Gastrocnemius medialis (tissue), 4 donors: ENCODE results near the gene WTAP. TPM values are rescaled to one million over a fixed set of nuclear protein-coding genes. Genes with fewer than 3 reads are reported as not detected.
"Not testable (repeated sequence)": the region's sequence is repeated elsewhere in the genome, so short reads cannot be mapped to it uniquely, and the experiment has no call there.

Source experiments
- ATAC-seq, 2 donors: fragments of 150-250 bp; one replicate each; pipeline ENCODE4 v1.9.1; 2016
- DNase-seq, 2 donors: peaks; one replicate each; pipeline ENCODE4 v3.0.0-alpha.2; 2019
- H3K27ac ChIP-seq, 4 donors: fragments of 200-600 bp; sonication (generic); 1 replicate in 1 of 4; 2 replicates in 3 of 4; pipeline ENCODE4 v1.5.1; 2016 to 2018; ENCODE audit warnings: mild to moderate bottlenecking in 2 of 4, moderate library complexity in 1 of 4
- H3K27me3 ChIP-seq, 3 donors: fragments of 200-600 bp; sonication (generic) in 2 of 3; 1 replicate in 1 of 3; 2 replicates in 2 of 3; pipeline versions ENCODE4 v1.5.1 to v1.6.0; 2016 to 2019; ENCODE audit warnings: mild to moderate bottlenecking in 1 of 3, moderate library complexity in 1 of 3
- H3K36me3 ChIP-seq, 2 donors: fragments of 200-600 bp; sonication (generic) in 1 of 2; one replicate each; pipeline ENCODE4 v1.5.1; 2017 to 2018
- H3K4me1 ChIP-seq, 2 donors: fragments of 200-600 bp; sonication (generic) in 1 of 2; one replicate each; pipeline ENCODE4 v1.5.1; 2016 to 2017; ENCODE audit warnings: mild to moderate bottlenecking in 2 of 2
- H3K4me3 ChIP-seq, 4 donors: fragments of 200-600 bp; sonication (generic) in 3 of 4; 1 replicate in 1 of 4; 2 replicates in 3 of 4; pipeline ENCODE4 v1.5.1; 2016 to 2019; ENCODE audit warnings: mild to moderate bottlenecking in 2 of 4
- H3K9me3 ChIP-seq, 3 donors: fragments of 200-600 bp; sonication (generic) in 2 of 3; 1 replicate in 1 of 3; 2 replicates in 2 of 3; pipeline ENCODE4 v1.5.1; 2016 to 2019
- POLR2A ChIP-seq, 2 donors: fragments of 450-650 bp; IDR thresholded peaks; one replicate each; pipeline ENCODE4 v1.6.1; 2017; ENCODE audit warnings: antibody characterized with exemption in 2 of 2, mild to moderate bottlenecking in 2 of 2, moderate library complexity in 2 of 2
- in situ Hi-C, 4 donors: fragments of 200-750 bp; cut with MboI; loops; one replicate each; pipeline versions ENCODE4 v1.15.0 to v1.8.0; 2017; ENCODE audit warnings: low sequenced_read_pairs in 4 of 4
- intact Hi-C: fragments of 100-400 bp; cut with DNase I; formaldehyde crosslinking; loops from one replicate; pipeline ENCODE4 v1.15.1; 2023; ENCODE audit warnings: low total_unique reads
- total RNA-seq, 4 donors: library from RNA; depleted of rRNA; stranded (reverse); fragments of >200 nt; gene quantifications; one replicate each; pipeline versions ENCODE4 v1.1.0 to v1.2.3, GENCODE V29; 2016
- TF ChIP-seq, protein P1 (sequence below), 5 experiments: fragments of 450-650 bp in 3 of 5; fragments of 200-600 bp in 2 of 5; sonication (generic) in 2 of 5; IDR thresholded peaks in 4 of 5; conservative IDR thresholded peaks in 1 of 5; 1 replicate in 4 of 5; 2 replicates in 1 of 5; pipeline ENCODE4 v1.5.1; 2016 to 2019; ENCODE audit warnings: antibody characterized with exemption in 5 of 5, mild to moderate bottlenecking in 3 of 5, moderate library complexity in 3 of 5

Gene WTAP
- total RNA-seq, 4 donors from 2014 or later, result 147 to 238 (median 193) TPM

DNA sequence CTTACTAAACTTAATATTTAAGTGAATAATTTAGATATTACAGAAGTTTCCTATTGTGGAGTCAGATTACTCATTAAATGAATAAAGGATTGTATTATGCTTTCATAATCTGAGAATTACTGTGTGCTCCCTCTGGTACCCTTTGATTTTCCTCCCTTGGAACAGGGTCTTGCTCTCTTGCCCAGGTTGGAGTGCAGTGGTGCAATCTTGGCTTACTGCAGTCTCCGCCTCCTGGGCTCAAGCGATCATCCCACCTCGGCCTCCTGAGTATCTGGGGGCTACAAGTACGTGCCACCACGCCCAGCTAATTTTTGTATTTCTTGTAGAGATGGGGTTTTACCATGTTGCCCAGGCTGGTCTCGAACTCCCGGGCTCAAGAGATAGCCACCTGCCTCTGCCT is 9.6 kb downstream of the WTAP start:
- peaks cover 38 to 41% of the 10 kb centered on the region in 2 donors for H3K4me1 ChIP-seq

DNA sequence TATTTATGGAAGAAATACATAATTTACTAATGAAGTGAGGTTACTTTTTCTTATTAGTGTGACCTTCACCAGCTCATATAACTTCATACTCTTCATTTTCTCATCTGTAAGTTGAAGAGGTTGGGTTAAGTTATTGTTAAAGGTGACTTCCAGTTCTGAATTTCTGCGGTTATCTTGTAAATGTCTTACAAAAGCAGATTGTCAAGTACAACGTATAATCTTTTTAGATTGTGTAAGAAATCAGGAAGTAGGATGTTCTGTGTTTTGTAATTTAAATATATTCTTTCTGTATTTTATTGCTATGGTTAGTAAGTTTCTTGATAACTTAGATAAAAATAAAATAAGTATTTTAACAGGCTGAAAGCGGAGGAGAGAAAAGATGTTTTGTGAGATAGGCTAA is 12.0 kb downstream of the WTAP start:
- Histone ChIP-seq H3K4me3 (no peak overlapping the region), H3K36me3 (peaks cover 4 to 61% of the 10 kb centered on the region in 2 donors), H3K27ac (no peak overlapping the region), H3K27me3 (no peaks in the 10 kb centered on the region), H3K9me3 (no peaks in the 10 kb centered on the region), H3K4me1 (peaks cover 21 to 28% of the 10 kb centered on the region in 2 donors)
- in situ Hi-C loops (no loop called here), intact Hi-C loops (no loop called here)
- TF ChIP-seq POLR2A (IDR thresholded peaks at IDR 0.05), result no peak
- TF ChIP-seq, protein P1, sequence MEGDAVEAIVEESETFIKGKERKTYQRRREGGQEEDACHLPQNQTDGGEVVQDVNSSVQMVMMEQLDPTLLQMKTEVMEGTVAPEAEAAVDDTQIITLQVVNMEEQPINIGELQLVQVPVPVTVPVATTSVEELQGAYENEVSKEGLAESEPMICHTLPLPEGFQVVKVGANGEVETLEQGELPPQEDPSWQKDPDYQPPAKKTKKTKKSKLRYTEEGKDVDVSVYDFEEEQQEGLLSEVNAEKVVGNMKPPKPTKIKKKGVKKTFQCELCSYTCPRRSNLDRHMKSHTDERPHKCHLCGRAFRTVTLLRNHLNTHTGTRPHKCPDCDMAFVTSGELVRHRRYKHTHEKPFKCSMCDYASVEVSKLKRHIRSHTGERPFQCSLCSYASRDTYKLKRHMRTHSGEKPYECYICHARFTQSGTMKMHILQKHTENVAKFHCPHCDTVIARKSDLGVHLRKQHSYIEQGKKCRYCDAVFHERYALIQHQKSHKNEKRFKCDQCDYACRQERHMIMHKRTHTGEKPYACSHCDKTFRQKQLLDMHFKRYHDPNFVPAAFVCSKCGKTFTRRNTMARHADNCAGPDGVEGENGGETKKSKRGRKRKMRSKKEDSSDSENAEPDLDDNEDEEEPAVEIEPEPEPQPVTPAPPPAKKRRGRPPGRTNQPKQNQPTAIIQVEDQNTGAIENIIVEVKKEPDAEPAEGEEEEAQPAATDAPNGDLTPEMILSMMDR (IDR thresholded peaks at IDR 0.05 in 4 of 5, conservative IDR thresholded peaks at IDR 0.05 in 1 of 5), result no peak
- ATAC-seq (no peak), DNase-seq (no peak)

More for the DNA sequence above, 9.6 kb downstream of the WTAP start:
- no peak overlapping the region for H3K4me3 ChIP-seq
- H3K27me3 ChIP-seq, result no peaks in the 10 kb centered on the region
- no peaks in the 10 kb centered on the region for H3K9me3 ChIP-seq
- no peak for DNase-seq
- ATAC-seq, result no peak
- intact Hi-C loops, result no loop called here
- TF ChIP-seq, protein P1 (IDR thresholded peaks at IDR 0.05 in 4 of 5, conservative IDR thresholded peaks at IDR 0.05 in 1 of 5), result no peak
- no peak for TF ChIP-seq POLR2A (IDR thresholded peaks at IDR 0.05)
- H3K36me3 ChIP-seq, result peaks cover 0 to 36% of the 10 kb centered on the region in 2 donors
- no peak overlapping the region for H3K27ac ChIP-seq
- in situ Hi-C loops, result no loop called here

DNA sequence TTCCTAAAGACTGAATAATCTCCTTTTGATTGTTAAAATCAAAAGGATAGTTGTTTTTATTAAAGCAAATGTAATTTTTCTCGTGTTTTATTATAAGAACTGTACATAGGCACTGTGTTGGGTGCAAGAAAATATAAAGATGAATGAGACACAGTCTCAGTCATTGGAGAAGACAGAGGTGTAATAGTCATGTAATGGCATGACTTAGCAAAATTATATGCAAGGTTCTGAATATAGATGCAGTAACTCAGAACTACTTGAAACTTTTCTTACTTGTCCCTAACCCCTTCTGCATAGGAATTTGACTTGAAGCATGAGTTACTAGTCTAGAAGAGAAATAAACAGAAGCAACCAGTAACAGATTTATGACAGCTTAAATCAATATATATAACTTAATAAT is 14.9 kb downstream of the WTAP start:
- TF ChIP-seq POLR2A (IDR thresholded peaks at IDR 0.05), result no peak
- TF ChIP-seq, protein P1 (IDR thresholded peaks at IDR 0.05 in 4 of 5, conservative IDR thresholded peaks at IDR 0.05 in 1 of 5), result no peak
- Histone ChIP-seq H3K9me3 (no peaks in the 10 kb centered on the region), H3K27me3 (no peaks in the 10 kb centered on the region), H3K4me1 (peaks cover 0 to 13% of the 10 kb centered on the region in 2 donors), H3K27ac (peak overlapping the region in 3 of 4 donors; percentile 7 to 42 (median 38)), H3K36me3 (peaks cover 10 to 83% of the 10 kb centered on the region in 2 donors), H3K4me3 (no peak overlapping the region)
- in situ Hi-C loops, result loop anchor here (10.0 kb wide), 1 partner anchor 57 kb away; no protein-coding TSS in a partner anchor
- intact Hi-C loops, result loop anchor here (2.0 kb wide), 1 partner anchor 19 kb away; no protein-coding TSS in a partner anchor
- ATAC-seq (peak in 1 of 2 donors; percentile 36), DNase-seq (no peak)

DNA sequence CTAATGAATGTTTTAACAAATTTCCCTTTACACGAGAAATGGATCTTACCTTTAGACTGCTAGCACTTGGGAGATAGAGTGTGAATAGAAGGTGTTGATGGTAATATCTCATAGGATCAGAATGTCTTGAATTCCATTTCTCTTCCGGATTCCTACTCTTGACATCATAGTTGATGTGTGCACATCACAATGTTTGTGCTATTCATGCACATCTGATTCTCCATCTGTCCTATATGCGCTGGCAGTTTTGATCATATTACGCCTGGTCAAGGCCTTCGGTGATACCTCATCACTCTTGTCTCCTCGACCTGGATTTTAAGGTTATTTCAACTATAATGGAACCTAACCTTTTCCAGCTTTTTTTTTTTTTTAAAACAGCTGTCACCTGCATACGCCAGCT is 17.8 kb downstream of the WTAP start:
- intact Hi-C loops (no loop called here), in situ Hi-C loops (loop anchor here (5.0 to 10.0 kb wide), 2 partner anchors 37 to 60 kb away; no protein-coding TSS in a partner anchor)
- DNase-seq (no peak), ATAC-seq (no peak)
- Histone ChIP-seq H3K27me3 (no peaks in the 10 kb centered on the region), H3K4me1 (no peaks in the 10 kb centered on the region), H3K36me3 (peaks cover 10 to 100% of the 10 kb centered on the region in 2 donors), H3K9me3 (no peaks in the 10 kb centered on the region), H3K27ac (no peak overlapping the region), H3K4me3 (no peak overlapping the region)
- no peak for TF ChIP-seq POLR2A (IDR thresholded peaks at IDR 0.05)

DNA sequence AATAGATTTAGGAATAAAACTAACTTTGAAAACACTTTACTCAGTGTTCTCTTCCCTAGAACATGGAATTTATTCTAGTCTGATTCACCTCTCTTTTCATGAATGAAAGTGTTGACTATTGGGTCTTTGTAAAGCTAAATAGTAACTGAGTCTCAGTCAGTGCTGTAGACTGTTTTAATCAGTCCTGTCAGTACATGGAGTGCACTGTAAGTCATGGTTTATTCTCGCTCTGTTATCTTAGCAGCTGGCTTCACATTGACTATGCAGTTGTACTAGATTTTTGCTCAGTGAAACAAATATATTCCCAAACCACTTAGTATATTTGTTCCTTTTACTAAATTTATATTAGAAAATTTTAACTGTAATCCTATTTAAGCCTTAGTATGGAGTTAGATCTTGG is 19.5 kb downstream of the WTAP start:
- ATAC-seq, result no peak
- Histone ChIP-seq H3K27me3 (no peaks in the 10 kb centered on the region), H3K36me3 (peaks cover 10 to 97% of the 10 kb centered on the region in 2 donors), H3K27ac (no peak overlapping the region), H3K4me3 (no peak overlapping the region), H3K9me3 (no peaks in the 10 kb centered on the region), H3K4me1 (no peaks in the 10 kb centered on the region)
- intact Hi-C loops, result no loop called here
- TF ChIP-seq, protein P1 (IDR thresholded peaks at IDR 0.05 in 4 of 5, conservative IDR thresholded peaks at IDR 0.05 in 1 of 5), result no peak
- no peak for TF ChIP-seq POLR2A (IDR thresholded peaks at IDR 0.05)
- DNase-seq, result no peak
- in situ Hi-C loops, result loop anchor here (5.0 to 10.0 kb wide), 2 partner anchors 36 to 62 kb away; no protein-coding TSS in a partner anchor

DNA sequence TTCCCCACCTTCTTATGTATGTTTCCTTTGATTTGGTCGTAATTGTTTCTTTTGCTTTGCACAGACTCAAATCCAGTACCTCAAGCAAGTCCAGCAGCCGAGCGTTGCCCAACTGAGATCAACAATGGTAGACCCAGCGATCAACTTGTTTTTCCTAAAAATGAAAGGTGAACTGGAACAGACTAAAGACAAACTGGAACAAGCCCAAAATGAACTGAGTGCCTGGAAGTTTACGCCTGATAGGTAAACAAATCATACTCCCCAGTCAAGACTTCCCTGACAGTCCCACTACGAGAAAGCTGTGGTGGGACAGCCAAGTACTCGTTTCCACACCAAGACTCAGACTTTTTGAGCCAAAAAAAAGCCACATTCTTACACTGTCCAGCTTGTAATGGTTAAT is 20.8 kb downstream of the WTAP start:
- peaks cover 10 to 96% of the 10 kb centered on the region in 2 donors for H3K36me3 ChIP-seq
- DNase-seq, H3K27ac ChIP-seq, intact Hi-C loops, H3K4me3 ChIP-seq, ATAC-seq, H3K9me3 ChIP-seq, H3K27me3 ChIP-seq, H3K4me1 ChIP-seq: not testable (repeated sequence)
- in situ Hi-C loops, result loop anchor here (5.0 to 10.0 kb wide), 2 partner anchors 34 to 63 kb away; no protein-coding TSS in a partner anchor
